ENCODE data around the gene ACOXL. TPM values are rescaled to one million over a fixed set of nuclear protein-coding genes. Genes with fewer than 3 reads are reported as not detected.

Gene ACOXL
- total RNA-seq, 3 donors from 2014 or later (not counting 1 experiment from before 2014, with no cell fraction given): not detected

GRCh38 chr2:111052621-111053020, 320.2 kb downstream of the ACOXL start:
- Mint-ChIP-seq H3K4me1 (peaks cover 39 to 46% of the 10 kb centered on the region in 2 donors), H3K9me3 (no peaks in the 10 kb centered on the region), H3K27ac (no peak overlapping the region), H3K27me3 (ENCODE audit: low read depth in 2 of 2) (no peaks in the 10 kb centered on the region), H3K36me3 (no peaks in the 10 kb centered on the region), H3K4me3 (no peak overlapping the region)
- Histone ChIP-seq H3K36me3 (ENCODE audit: control insufficient read depth, insufficient read depth, low read length) (no peaks in the 10 kb centered on the region), H3K27ac (ENCODE audit: low read length) (no peak overlapping the region), H3K27me3 (ENCODE audit: control insufficient read depth, insufficient read depth, low read length) (no peaks in the 10 kb centered on the region), H3K4me3 (ENCODE audit: low read length) (no peak overlapping the region), H3K4me1 (ENCODE audit: control insufficient read depth, insufficient read depth, low read length) (peaks cover 51% of the 10 kb centered on the region), H3K9me3 (ENCODE audit: control insufficient read depth, insufficient read depth, low read length) (no peaks in the 10 kb centered on the region)
- intact Hi-C loops (cut with micrococcal nuclease): no loop called here
- ATAC-seq: no peak
- TF ChIP-seq CTCF (IDR thresholded peaks at IDR 0.05): no peak
- DNase-seq: no peak
- 86% methylated on average over 6 of the region's 6 CpGs for WGBS (ENCODE audit: insufficient coverage)

GRCh38 chr2:111053266-111053665, 320.9 kb downstream of the ACOXL start:
- Histone ChIP-seq H3K27ac (ENCODE audit: low read length) (no peak overlapping the region), H3K36me3 (ENCODE audit: control insufficient read depth, insufficient read depth, low read length) (no peaks in the 10 kb centered on the region), H3K4me1 (ENCODE audit: control insufficient read depth, insufficient read depth, low read length) (peaks cover 51% of the 10 kb centered on the region), H3K9me3 (ENCODE audit: control insufficient read depth, insufficient read depth, low read length) (no peaks in the 10 kb centered on the region), H3K27me3 (ENCODE audit: control insufficient read depth, insufficient read depth, low read length) (no peaks in the 10 kb centered on the region), H3K4me3 (ENCODE audit: low read length) (no peak overlapping the region)
- TF ChIP-seq CTCF (IDR thresholded peaks at IDR 0.05): no peak
- intact Hi-C loops (cut with micrococcal nuclease): no loop called here
- DNase-seq: no peak
- 88% methylated on average over 1 of the region's 1 CpG for WGBS (ENCODE audit: insufficient coverage)
- Mint-ChIP-seq H3K27ac (no peak overlapping the region), H3K36me3 (no peaks in the 10 kb centered on the region), H3K4me3 (no peak overlapping the region), H3K27me3 (ENCODE audit: low read depth in 2 of 2) (no peaks in the 10 kb centered on the region), H3K4me1 (peaks cover 39 to 46% of the 10 kb centered on the region in 2 donors), H3K9me3 (no peaks in the 10 kb centered on the region)
- no peak for ATAC-seq

GRCh38 chr2:111053825-111054515, 321.6 kb downstream of the ACOXL start:
- Histone ChIP-seq H3K9me3 (ENCODE audit: control insufficient read depth, insufficient read depth, low read length) (no peaks in the 10 kb centered on the region), H3K27ac (ENCODE audit: low read length) (no peak overlapping the region), H3K4me3 (ENCODE audit: low read length) (no peak overlapping the region), H3K36me3 (ENCODE audit: control insufficient read depth, insufficient read depth, low read length) (no peaks in the 10 kb centered on the region), H3K4me1 (ENCODE audit: control insufficient read depth, insufficient read depth, low read length) (peaks cover 51% of the 10 kb centered on the region), H3K27me3 (ENCODE audit: control insufficient read depth, insufficient read depth, low read length) (no peaks in the 10 kb centered on the region)
- intact Hi-C loops (cut with micrococcal nuclease): no loop called here
- Mint-ChIP-seq H3K9me3 (no peaks in the 10 kb centered on the region), H3K4me3 (no peak overlapping the region), H3K4me1 (peaks cover 37 to 41% of the 10 kb centered on the region in 2 donors), H3K36me3 (no peaks in the 10 kb centered on the region), H3K27me3 (ENCODE audit: low read depth in 2 of 2) (no peaks in the 10 kb centered on the region), H3K27ac (no peak overlapping the region)
- ATAC-seq: no peak
- no peak for DNase-seq
- TF ChIP-seq CTCF (IDR thresholded peaks at IDR 0.05): no peak
- WGBS (ENCODE audit: insufficient coverage): 81% methylated on average over 5 of the region's 5 CpGs

Data from natural killer cell (primary cell).